ENCODE data around the gene PDE3B. TPM values are rescaled to one million over a fixed set of nuclear protein-coding genes. Genes with fewer than 3 reads are reported as not detected.

PDE3B gene
- total and polyA plus RNA-seq, 2 of the 8 experiments (the other 6 are each of a cell fraction or from before 2014, with no cell fraction given): 2.7 to 10.9 TPM

GRCh38 chr11:14645985-14646900 lies 2.6 kb downstream of the PDE3B start:
- ChIA-PET POLR2A (ENCODE audit: partially characterized antibody) (interaction anchor here (2.0 kb wide), 1 partner anchor 10 kb away, joined by 9 read pairs; no protein-coding TSS in a partner anchor), CTCF (ENCODE audit: partially characterized antibody) (interaction anchor here (1.9 kb wide), 1 partner anchor 8 kb away, joined by 8 read pairs; no protein-coding TSS in a partner anchor)
- Histone ChIP-seq H3K79me1 (ENCODE audit: low read depth, low read length) (no peaks in the 10 kb centered on the region), H2BK5ac (ENCODE audit: low read depth, low read length) (no peak overlapping the region), H3K56ac (replicated peaks; ENCODE audit: insufficient read length, low read depth, low read length) (no peak overlapping the region), H2BK12ac (ENCODE audit: low read depth, low read length) (no peak overlapping the region), H3K18ac (ENCODE audit: extremely low read depth, low read length) (no peak overlapping the region), H2BK20ac (ENCODE audit: low read length) (no peak overlapping the region), H3K36me3 (ENCODE audit: control insufficient read depth in 2 of 4, insufficient read depth in 4 of 4, low read length in 3 of 4) (no peaks in the 10 kb centered on the region), H2AFZ (ENCODE audit: low read length) (no peak overlapping the region), H3K79me2 (ENCODE audit: control insufficient read depth in 1 of 2, insufficient read depth in 2 of 2, low read length in 2 of 2) (peaks cover 0 to 6% of the 10 kb centered on the region in 2 experiments; a peak in 2 of 4 replicates), H3K23me2 (ENCODE audit: low read depth, low read length) (peaks cover 14% of the 10 kb centered on the region; the same call in 1 of the 2 replicates), H2BK15ac (ENCODE audit: low read length) (no peak overlapping the region), H3K27me3 (replicated peaks in 1 of 4; ENCODE audit: control insufficient read depth in 3 of 4, extremely low read depth in 1 of 4, insufficient read depth in 3 of 4, low read length in 3 of 4) (peaks cover 2 to 30% (median 19%) of the 10 kb centered on the region in 4 experiments), H4K91ac (replicated peaks; ENCODE audit: insufficient read length, low read length) (no peak overlapping the region), H3K4me1 (replicated peaks in 1 of 4; ENCODE audit: control insufficient read depth in 3 of 4, insufficient read depth in 4 of 4, low read length in 3 of 4) (peaks cover 0 to 3% (median 0%) of the 10 kb centered on the region in 4 experiments; a peak in 2 of 7 replicates), H3K4ac (replicated peaks; ENCODE audit: insufficient read length, low read depth, low read length) (no peak overlapping the region), H3K9me3 (ENCODE audit: insufficient read depth in 2 of 2, low read depth in 1 of 2, low read length in 1 of 2) (no peaks in the 10 kb centered on the region), H4K5ac (ENCODE audit: insufficient read length, low read depth, low read length) (no peak overlapping the region), H2AK5ac (ENCODE audit: low read depth, low read length) (no peak overlapping the region), H3K4me2 (ENCODE audit: insufficient read depth in 1 of 2, low read depth in 2 of 2, low read length in 2 of 2) (peak overlapping the region; percentile 79 to 88), H4K20me1 (replicated peaks in 1 of 2; ENCODE audit: control insufficient read depth in 1 of 2, insufficient read depth in 2 of 2, low read length in 2 of 2) (peaks cover 6 to 7% of the 10 kb centered on the region in 2 experiments), H3K14ac (ENCODE audit: insufficient read length) (no peak overlapping the region), H3K23ac (ENCODE audit: insufficient read length) (no peak overlapping the region), H3K4me3 (ENCODE audit: extremely low read depth in 1 of 4, insufficient read depth in 2 of 4, low read depth in 3 of 4, low read length in 4 of 4) (peak overlapping the region in 2 of 4 experiments; percentile 17 to 74; a peak in 2 of 8 replicates), H2BK120ac (replicated peaks; ENCODE audit: low read depth, low read length) (no peak overlapping the region), H4K8ac (ENCODE audit: extremely low read depth, insufficient read depth, low read length) (no peak overlapping the region), H3K9ac (replicated peaks in 1 of 4; ENCODE audit: extremely low read depth in 1 of 4, low read depth in 3 of 4, low read length in 3 of 4) (no peak overlapping the region), H3K27ac (ENCODE audit: low read depth, low read length) (no peak overlapping the region)
- no peak for TF ChIP-seq HDAC2 (IDR thresholded peaks at IDR 0.05; ENCODE audit: borderline replicate concordance in 1 of 2, low read depth in 2 of 2, low read length in 2 of 2)
- TF ChIP-seq CHD1 (IDR thresholded peaks at IDR 0.05; ENCODE audit: low read depth, low read length): no peak
- no peak for TF ChIP-seq RBBP5 (IDR thresholded peaks at IDR 0.05; ENCODE audit: borderline replicate concordance, low read depth, low read length)
- no peak for TF ChIP-seq JUND (IDR thresholded peaks at IDR 0.05; ENCODE audit: low read length)
- FAIRE-seq: no peak
- no peak for DNase-seq (ENCODE audit: low read depth in 1 of 2, low spot score in 2 of 2)
- 81 to 100% methylated on average over 1 to 6 of the region's 6 CpGs for WGBS, 2 experiments (ENCODE audit: extremely low coverage in 1 of 2, insufficient coverage in 1 of 2, insufficient read length in 1 of 2, insufficient replicate concordance in 2 of 2, low coverage in 1 of 2, low lambda C conversion rate in 2 of 2, missing lambda C conversion rate in 1 of 2)

All from H1 (cell line).